Measurements from ENCODE around the gene KCNA4.
"Not testable (repeated sequence)": the region's sequence is repeated elsewhere in the genome, so short reads cannot be mapped to it uniquely, and the experiment has no call there.

KCNA4 gene

GRCh38 chr11:30016588-30017363 is at the start of gene KCNA4:
Gene KCNA4 (minus strand): TSS chr11:30017030. CDS start chr11:30012678, 4,352 bp downstream.
- no peak for DNase-seq (ENCODE audit: low spot score)

- no peak for DNase-seq (ENCODE audit: low spot score)
Measured at GRCh38 chr11:30062103-30062502, 45.3 kb upstream of the KCNA4 start.

- DNase-seq (ENCODE audit: low spot score): no peak
Measured at GRCh38 chr11:30059172-30059815, 42.5 kb upstream of the KCNA4 start.

GRCh38 chr11:30049214-30049613 is 32.4 kb upstream of the KCNA4 start:
- no peak for DNase-seq (ENCODE audit: low spot score)

GRCh38 chr11:30046578-30046945 is 29.7 kb upstream of the KCNA4 start:
- DNase-seq (ENCODE audit: low spot score): no peak

- DNase-seq (ENCODE audit: low spot score): no peak
Measured at GRCh38 chr11:30045921-30046577, 29.2 kb upstream of the KCNA4 start.

- DNase-seq (ENCODE audit: low spot score): no peak
Measured at GRCh38 chr11:30045144-30045543, 28.3 kb upstream of the KCNA4 start.

GRCh38 chr11:30041171-30041570 is 24.3 kb upstream of the KCNA4 start:
- no peak for DNase-seq (ENCODE audit: low spot score)

- not testable (repeated sequence) for DNase-seq (ENCODE audit: low spot score)
Measured at GRCh38 chr11:30034746-30035145, 17.9 kb upstream of the KCNA4 start.

GRCh38 chr11:30034166-30034565 is 17.3 kb upstream of the KCNA4 start:
- DNase-seq (ENCODE audit: low spot score): not testable (repeated sequence)

- DNase-seq (ENCODE audit: low spot score): no peak
Measured at GRCh38 chr11:30025396-30026139, 8.7 kb upstream of the KCNA4 start.

- no peak for DNase-seq (ENCODE audit: low spot score)
Measured at GRCh38 chr11:30023074-30023473, 6.2 kb upstream of the KCNA4 start.

GRCh38 chr11:30019481-30019880 is 2.7 kb upstream of the KCNA4 start:
- DNase-seq (ENCODE audit: low spot score): no peak

- DNase-seq (ENCODE audit: low spot score): no peak
Measured at GRCh38 chr11:30018495-30018894, 1.7 kb upstream of the KCNA4 start.

GRCh38 chr11:30017445-30017895 is 640 bp upstream of the KCNA4 start:
- no peak for DNase-seq (ENCODE audit: low spot score)

GRCh38 chr11:30015725-30016412 is 961 bp downstream of the KCNA4 start:
- no peak for DNase-seq (ENCODE audit: low spot score)

GRCh38 chr11:30012346-30012745 is 4.5 kb downstream of the KCNA4 start:
- no peak for DNase-seq (ENCODE audit: low spot score)

- DNase-seq (ENCODE audit: low spot score): no peak
Measured at GRCh38 chr11:30009060-30009459, 7.8 kb downstream of the KCNA4 start.

- DNase-seq (ENCODE audit: low spot score): no peak
Measured at GRCh38 chr11:30006876-30007275, 10.0 kb downstream of the KCNA4 start.

- no peak for DNase-seq (ENCODE audit: low spot score)
Measured at GRCh38 chr11:30002157-30002785, 14.6 kb downstream of the KCNA4 start.
